GM12878 (cell line): ENCODE measurements around the gene CAMK2D. TPM values are rescaled to one million over a fixed set of nuclear protein-coding genes. Genes with fewer than 3 reads are reported as not detected.

Experiments used
- BCLAF1 ChIP-seq: fragments of 450-650 bp; IDR thresholded peaks from 2 replicates; pipeline ENCODE4 v1.6.1; 2017; ENCODE audit warnings: antibody characterized with exemption, mild to moderate bottlenecking, moderate library complexity
- CBX3 ChIP-seq: fragments of 200-600 bp; sonication (generic); IDR thresholded peaks from 2 replicates; pipeline ENCODE4 v1.6.1; 2016; ENCODE audit warnings: low read depth, borderline replicate concordance
- CEBPB ChIP-seq, 2 experiments: fragments of 150-350 bp in 1 of 2; IDR thresholded peaks; 2 replicates each; pipeline ENCODE4 v1.6.1; 2012 to 2014; ENCODE audit warnings: low read depth in 2 of 2, low read length in 2 of 2, borderline replicate concordance in 1 of 2, inconsistent platforms in 1 of 2
- DPF2 ChIP-seq: fragments of 450-650 bp; IDR thresholded peaks from 2 replicates; pipeline ENCODE4 v1.6.1; 2017; ENCODE audit warnings: mild to moderate bottlenecking
- EGR1 ChIP-seq, 2 experiments: IDR thresholded peaks; 1 replicate in 1 of 2; 2 replicates in 1 of 2; pipeline ENCODE4 v1.6.1; 2011 to 2012; ENCODE audit warnings: low read depth in 2 of 2, low read length in 2 of 2, borderline replicate concordance in 1 of 2, mild to moderate bottlenecking in 1 of 2, moderate library complexity in 1 of 2
- HCFC1 ChIP-seq: fragments of 150-350 bp; IDR thresholded peaks from 2 replicates; pipeline ENCODE4 v1.6.1; 2014; ENCODE audit warnings: low read length
- IKZF1 ChIP-seq: fragments of 450-650 bp; conservative IDR thresholded peaks from 2 replicates; pipeline ENCODE4 v1.6.1; 2017; ENCODE audit warnings: antibody characterized with exemption, mild to moderate bottlenecking
- MYB ChIP-seq: fragments of 150-350 bp; IDR thresholded peaks from 2 replicates; pipeline ENCODE4 v1.6.1; 2014; ENCODE audit warnings: mild to moderate bottlenecking, low read depth, low read length, borderline replicate concordance
- NFIC ChIP-seq: IDR thresholded peaks from 2 replicates; pipeline ENCODE4 v1.6.1; 2012; ENCODE audit warnings: low read depth, mild to moderate bottlenecking, inconsistent platforms, low read length, moderate library complexity
- RELA ChIP-seq: fragments of 450-650 bp; IDR thresholded peaks from 2 replicates; pipeline ENCODE4 v1.8.0; 2014; ENCODE audit warnings: borderline replicate concordance; ENCODE audit not compliant: partially characterized antibody
- REST ChIP-seq: IDR thresholded peaks from 2 replicates; pipeline ENCODE4 v1.6.1; 2012; ENCODE audit warnings: mild to moderate bottlenecking, low read depth, low read length
- RFX5 ChIP-seq: IDR thresholded peaks from 2 replicates; pipeline ENCODE4 v1.6.1; 2011; ENCODE audit warnings: low read depth, low read length, improper control_type of control experiment
- SMAD1 ChIP-seq: fragments of 450-650 bp; IDR thresholded peaks from 2 replicates; pipeline ENCODE4 v1.6.1; 2018; ENCODE audit warnings: mild to moderate bottlenecking, low read depth; ENCODE audit not compliant: partially characterized antibody
- SREBF2 ChIP-seq: IDR thresholded peaks from 2 replicates; pipeline ENCODE4 v1.6.1; 2012; ENCODE audit warnings: mild to moderate bottlenecking, low read length
- TARDBP ChIP-seq: IDR thresholded peaks from 2 replicates; pipeline ENCODE4 v1.6.1; 2016; ENCODE audit warnings: borderline replicate concordance
- ZNF24 ChIP-seq: fragments of 450-650 bp; IDR thresholded peaks from 2 replicates; pipeline ENCODE4 v1.6.1; 2017; ENCODE audit warnings: antibody characterized with exemption, mild to moderate bottlenecking
- ZNF622 ChIP-seq: fragments of 450-650 bp; IDR thresholded peaks from 2 replicates; pipeline ENCODE4 v1.6.1; 2017; ENCODE audit warnings: mild to moderate bottlenecking, inconsistent platforms
- polyA plus RNA-seq, 11 experiments: library from polyadenylated mRNA; depleted of rRNA in 4 of 11; unstranded in 6 of 11; stranded (reverse) in 5 of 11; fragments of >200 nt; fragmentation: Nextera tagmentation in 4 of 11; fragmentation: Illumina TruSeq in 1 of 11; extraction: Ambion mirVana in 4 of 11; extraction: Trizol in 1 of 11; gene quantifications; 1 replicate in 1 of 11; 2 replicates in 10 of 11; pipeline versions ENCODE4 v1.2.1 to v1.2.3, GENCODE V29; 2011 to 2016; ENCODE audit warnings: inconsistent platforms in 2 of 11, missing spikeins in 2 of 11, low read depth in 1 of 11
- total RNA-seq, 4 experiments: library from RNA; depleted of rRNA in 3 of 4; stranded (reverse); fragments of >200 nt in 3 of 4; fragmentation: Illumina TruSeq in 1 of 4; extraction: Trizol in 1 of 4; gene quantifications; 2 replicates each; pipeline versions ENCODE4 v1.2.1 to v1.2.3, GENCODE V29; 2013 to 2021
- TF ChIP-seq, protein P1 (sequence below): fragments of 150-350 bp; IDR thresholded peaks from 2 replicates; pipeline ENCODE4 v1.6.1; 2014; ENCODE audit warnings: mild to moderate bottlenecking, low read depth, low read length
- TF ChIP-seq, protein P2 (sequence below): IDR thresholded peaks from 2 replicates; pipeline ENCODE4 v1.6.1; 2011; ENCODE audit warnings: borderline replicate concordance, low read depth, mild to moderate bottlenecking, moderate library complexity, low read length; ENCODE audit not compliant: insufficient read depth, poor library complexity, severe bottlenecking
- TF ChIP-seq, protein P3 (sequence below): fragments of 450-650 bp; IDR thresholded peaks from 2 replicates; pipeline ENCODE4 v1.6.1; 2017; ENCODE audit warnings: mild to moderate bottlenecking, low read depth, inconsistent platforms; ENCODE audit not compliant: poor library complexity, severe bottlenecking

The CAMK2D gene
- total and polyA plus RNA-seq, 10 of the 15 experiments (the other 5 are each of a cell fraction or from before 2014, with no cell fraction given), result 6.9 to 88.5 (median 12.9) TPM

GRCh38 chr4:113788888-113789287, 27.4 kb upstream of the CAMK2D start (continued):
- TF ChIP-seq BCLAF1, result no peak
- TF ChIP-seq, protein P1, sequence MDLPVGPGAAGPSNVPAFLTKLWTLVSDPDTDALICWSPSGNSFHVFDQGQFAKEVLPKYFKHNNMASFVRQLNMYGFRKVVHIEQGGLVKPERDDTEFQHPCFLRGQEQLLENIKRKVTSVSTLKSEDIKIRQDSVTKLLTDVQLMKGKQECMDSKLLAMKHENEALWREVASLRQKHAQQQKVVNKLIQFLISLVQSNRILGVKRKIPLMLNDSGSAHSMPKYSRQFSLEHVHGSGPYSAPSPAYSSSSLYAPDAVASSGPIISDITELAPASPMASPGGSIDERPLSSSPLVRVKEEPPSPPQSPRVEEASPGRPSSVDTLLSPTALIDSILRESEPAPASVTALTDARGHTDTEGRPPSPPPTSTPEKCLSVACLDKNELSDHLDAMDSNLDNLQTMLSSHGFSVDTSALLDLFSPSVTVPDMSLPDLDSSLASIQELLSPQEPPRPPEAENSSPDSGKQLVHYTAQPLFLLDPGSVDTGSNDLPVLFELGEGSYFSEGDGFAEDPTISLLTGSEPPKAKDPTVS, result no peak
- no peak for TF ChIP-seq EGR1 (IDR thresholded peaks at IDR 0.05; ENCODE audit: borderline replicate concordance in 1 of 2, low read depth in 2 of 2, low read length in 2 of 2)
- peak; percentile 73 for TF ChIP-seq IKZF1
- no peak for TF ChIP-seq ZNF622
- TF ChIP-seq CEBPB (IDR thresholded peaks at IDR 0.05; ENCODE audit: borderline replicate concordance in 1 of 2, low read depth in 2 of 2, low read length in 2 of 2), result no peak
- TF ChIP-seq SREBF2, result no peak
- TF ChIP-seq TARDBP, result no peak
- TF ChIP-seq, protein P2, sequence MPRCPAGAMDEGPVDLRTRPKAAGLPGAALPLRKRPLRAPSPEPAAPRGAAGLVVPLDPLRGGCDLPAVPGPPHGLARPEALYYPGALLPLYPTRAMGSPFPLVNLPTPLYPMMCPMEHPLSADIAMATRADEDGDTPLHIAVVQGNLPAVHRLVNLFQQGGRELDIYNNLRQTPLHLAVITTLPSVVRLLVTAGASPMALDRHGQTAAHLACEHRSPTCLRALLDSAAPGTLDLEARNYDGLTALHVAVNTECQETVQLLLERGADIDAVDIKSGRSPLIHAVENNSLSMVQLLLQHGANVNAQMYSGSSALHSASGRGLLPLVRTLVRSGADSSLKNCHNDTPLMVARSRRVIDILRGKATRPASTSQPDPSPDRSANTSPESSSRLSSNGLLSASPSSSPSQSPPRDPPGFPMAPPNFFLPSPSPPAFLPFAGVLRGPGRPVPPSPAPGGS, result no peak
- TF ChIP-seq NFIC, result no peak
- TF ChIP-seq RFX5, result no peak
- no peak for TF ChIP-seq REST
- peak; percentile 24; the same call in 1 of the 2 replicates for TF ChIP-seq ZNF24
- TF ChIP-seq CBX3, result no peak
- TF ChIP-seq DPF2, result peak; percentile 59; the same call in 1 of the 2 replicates
- TF ChIP-seq, protein P3, sequence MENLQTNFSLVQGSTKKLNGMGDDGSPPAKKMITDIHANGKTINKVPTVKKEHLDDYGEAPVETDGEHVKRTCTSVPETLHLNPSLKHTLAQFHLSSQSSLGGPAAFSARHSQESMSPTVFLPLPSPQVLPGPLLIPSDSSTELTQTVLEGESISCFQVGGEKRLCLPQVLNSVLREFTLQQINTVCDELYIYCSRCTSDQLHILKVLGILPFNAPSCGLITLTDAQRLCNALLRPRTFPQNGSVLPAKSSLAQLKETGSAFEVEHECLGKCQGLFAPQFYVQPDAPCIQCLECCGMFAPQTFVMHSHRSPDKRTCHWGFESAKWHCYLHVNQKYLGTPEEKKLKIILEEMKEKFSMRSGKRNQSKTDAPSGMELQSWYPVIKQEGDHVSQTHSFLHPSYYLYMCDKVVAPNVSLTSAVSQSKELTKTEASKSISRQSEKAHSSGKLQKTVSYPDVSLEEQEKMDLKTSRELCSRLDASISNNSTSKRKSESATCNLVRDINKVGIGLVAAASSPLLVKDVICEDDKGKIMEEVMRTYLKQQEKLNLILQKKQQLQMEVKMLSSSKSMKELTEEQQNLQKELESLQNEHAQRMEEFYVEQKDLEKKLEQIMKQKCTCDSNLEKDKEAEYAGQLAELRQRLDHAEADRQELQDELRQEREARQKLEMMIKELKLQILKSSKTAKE, result peak; percentile 67
- no peak for TF ChIP-seq RELA
- no peak for TF ChIP-seq SMAD1
- no peak for TF ChIP-seq MYB
- TF ChIP-seq HCFC1, result no peak
